GM23248 (cell line): Measurements from ENCODE around the gene LARP4B.

Experiments
- EZH2 ChIP-seq: fragments of 200-600 bp; sonication (generic); IDR thresholded peaks from 2 replicates; pipeline ENCODE4 v1.6.1; 2018; ENCODE audit warnings: antibody characterized with exemption, mild to moderate bottlenecking; ENCODE audit not compliant: insufficient read depth, poor library complexity, severe bottlenecking
- EZH2phosphoT487 ChIP-seq: fragments of 200-600 bp; sonication (generic); IDR thresholded peaks from 2 replicates; pipeline ENCODE4 v1.6.1; 2018; ENCODE audit warnings: antibody characterized with exemption, moderate library complexity, mild to moderate bottlenecking, low read depth; ENCODE audit not compliant: insufficient read depth

DNA sequence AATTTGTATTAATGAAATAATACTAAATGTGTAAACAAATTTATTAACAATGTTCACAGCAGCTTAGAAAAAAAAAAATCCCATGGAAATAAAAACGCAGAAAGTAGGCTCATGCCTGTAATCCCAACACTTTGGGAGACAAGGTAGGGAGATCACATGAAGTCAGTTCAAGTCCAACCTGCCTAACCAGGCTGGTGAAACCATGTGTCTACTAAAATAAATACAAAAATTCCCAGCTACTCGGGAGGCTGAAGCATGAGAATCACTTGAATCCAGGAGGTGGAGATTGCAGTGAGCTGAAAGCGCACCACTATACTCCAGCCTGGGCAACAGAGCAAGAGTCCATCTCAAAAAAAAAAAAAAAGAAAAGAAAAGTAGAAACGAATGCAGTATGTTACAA is 36.2 kb downstream of the LARP4B start:
- TF ChIP-seq EZH2 (no peak), EZH2phosphoT487 (no peak)
